ENCODE results near the gene PTPRM. TPM values are rescaled to one million over a fixed set of nuclear protein-coding genes. Genes with fewer than 3 reads are reported as not detected.

The PTPRM gene
- total and polyA plus RNA-seq, 9 donors: 61.7 to 91.5 (median 66.4) TPM

- no peak overlapping the region for H3K4me3 ChIP-seq (ENCODE audit: low read length)
- no peaks in the 10 kb centered on the region for H3K36me3 ChIP-seq (ENCODE audit: control insufficient read depth, insufficient read depth, low read length)
- peak overlapping the region; percentile 84 for H3K27ac ChIP-seq (ENCODE audit: low read length)
- H3K27me3 ChIP-seq (ENCODE audit: control insufficient read depth, insufficient read depth, low read length): peaks cover 3% of the 10 kb centered on the region
- DNase-seq: no peak
- no peaks in the 10 kb centered on the region for H3K9me3 ChIP-seq (replicated peaks; ENCODE audit: control insufficient read depth, low read depth, low read length)
- H3K4me1 ChIP-seq (ENCODE audit: control insufficient read depth, insufficient read depth, low read length): peaks cover 3% of the 10 kb centered on the region
Observed at GRCh38 chr18:7565677-7566076, 1.4 kb upstream of the PTPRM start.

GRCh38 chr18:7566244-7566566 lies 911 bp upstream of the PTPRM start:
- Histone ChIP-seq H3K4me3 (ENCODE audit: low read length) (peak overlapping the region; percentile 52), H3K4me1 (ENCODE audit: control insufficient read depth, insufficient read depth, low read length) (peaks cover 3% of the 10 kb centered on the region), H3K27ac (ENCODE audit: low read length) (peak overlapping the region; percentile 84), H3K27me3 (ENCODE audit: control insufficient read depth, insufficient read depth, low read length) (peaks cover 3% of the 10 kb centered on the region), H3K36me3 (ENCODE audit: control insufficient read depth, insufficient read depth, low read length) (no peaks in the 10 kb centered on the region), H3K9me3 (replicated peaks; ENCODE audit: control insufficient read depth, low read depth, low read length) (no peaks in the 10 kb centered on the region)
- 7% methylated on average over 3 of the region's 4 CpGs for WGBS (ENCODE audit: insufficient coverage)
- peak; percentile 33 for DNase-seq

- Histone ChIP-seq H3K9me3 (replicated peaks; ENCODE audit: control insufficient read depth, low read depth, low read length) (no peaks in the 10 kb centered on the region), H3K4me3 (ENCODE audit: low read length) (peak overlapping the region; percentile 65), H3K27me3 (ENCODE audit: control insufficient read depth, insufficient read depth, low read length) (peaks cover 3% of the 10 kb centered on the region), H3K4me1 (ENCODE audit: control insufficient read depth, insufficient read depth, low read length) (peaks cover 3% of the 10 kb centered on the region), H3K27ac (ENCODE audit: low read length) (peak overlapping the region; percentile 88), H3K36me3 (ENCODE audit: control insufficient read depth, insufficient read depth, low read length) (no peaks in the 10 kb centered on the region)
- under 1% methylated on average over 109 of the region's 109 CpGs for WGBS (ENCODE audit: insufficient coverage)
- peak; percentile 80 for DNase-seq
Observed at GRCh38 chr18:7567474-7568425, 634 bp downstream of the PTPRM start.

- H3K36me3 ChIP-seq (ENCODE audit: control insufficient read depth, insufficient read depth, low read length): no peaks in the 10 kb centered on the region
- H3K9me3 ChIP-seq (replicated peaks; ENCODE audit: control insufficient read depth, low read depth, low read length): no peaks in the 10 kb centered on the region
- peak overlapping the region; percentile 65 for H3K4me3 ChIP-seq (ENCODE audit: low read length)
- H3K4me1 ChIP-seq (ENCODE audit: control insufficient read depth, insufficient read depth, low read length): peaks cover 3% of the 10 kb centered on the region
- DNase-seq: peak; percentile 72
- 0% methylated on average over 32 of the region's 44 CpGs for WGBS (ENCODE audit: insufficient coverage)
- H3K27ac ChIP-seq (ENCODE audit: low read length): no peak overlapping the region
- peaks cover 3% of the 10 kb centered on the region for H3K27me3 ChIP-seq (ENCODE audit: control insufficient read depth, insufficient read depth, low read length)
Observed at GRCh38 chr18:7568426-7568825, 1.3 kb downstream of the PTPRM start.

- 67% methylated on average over 1 of the region's 2 CpGs for WGBS (ENCODE audit: insufficient coverage)
- Histone ChIP-seq H3K27me3 (ENCODE audit: control insufficient read depth, insufficient read depth, low read length) (no peaks in the 10 kb centered on the region), H3K4me1 (ENCODE audit: control insufficient read depth, insufficient read depth, low read length) (no peaks in the 10 kb centered on the region), H3K4me3 (ENCODE audit: low read length) (no peak overlapping the region), H3K36me3 (ENCODE audit: control insufficient read depth, insufficient read depth, low read length) (peaks cover 2% of the 10 kb centered on the region), H3K9me3 (replicated peaks; ENCODE audit: control insufficient read depth, low read depth, low read length) (no peaks in the 10 kb centered on the region), H3K27ac (ENCODE audit: low read length) (no peak overlapping the region)
- no peak for DNase-seq
Observed at GRCh38 chr18:7571626-7572025, 4.5 kb downstream of the PTPRM start.

GRCh38 chr18:7572822-7573221 lies 5.7 kb downstream of the PTPRM start:
- 44% methylated on average over 2 of the region's 2 CpGs for WGBS (ENCODE audit: insufficient coverage)
- DNase-seq: no peak

GRCh38 chr18:7575465-7576028 lies 8.4 kb downstream of the PTPRM start:
- Histone ChIP-seq H3K27ac (ENCODE audit: low read length) (no peak overlapping the region), H3K4me3 (ENCODE audit: low read length) (no peak overlapping the region), H3K27me3 (ENCODE audit: control insufficient read depth, insufficient read depth, low read length) (no peaks in the 10 kb centered on the region), H3K9me3 (replicated peaks; ENCODE audit: control insufficient read depth, low read depth, low read length) (no peaks in the 10 kb centered on the region), H3K36me3 (ENCODE audit: control insufficient read depth, insufficient read depth, low read length) (peaks cover 2% of the 10 kb centered on the region), H3K4me1 (ENCODE audit: control insufficient read depth, insufficient read depth, low read length) (peaks cover 4% of the 10 kb centered on the region)
- no peak for DNase-seq
- WGBS (ENCODE audit: insufficient coverage): 94% methylated on average over 2 of the region's 2 CpGs

More at GRCh38 chr18:7572822-7573221, 5.7 kb downstream of the PTPRM start:
- H3K4me3 ChIP-seq (ENCODE audit: low read length): no peak overlapping the region
- H3K27me3 ChIP-seq (ENCODE audit: control insufficient read depth, insufficient read depth, low read length): no peaks in the 10 kb centered on the region
- no peak overlapping the region for H3K27ac ChIP-seq (ENCODE audit: low read length)
- peaks cover 2% of the 10 kb centered on the region for H3K36me3 ChIP-seq (ENCODE audit: control insufficient read depth, insufficient read depth, low read length)
- H3K9me3 ChIP-seq (replicated peaks; ENCODE audit: control insufficient read depth, low read depth, low read length): no peaks in the 10 kb centered on the region
- peaks cover 2% of the 10 kb centered on the region for H3K4me1 ChIP-seq (ENCODE audit: control insufficient read depth, insufficient read depth, low read length)

GRCh38 chr18:7576077-7576476 lies 9.0 kb downstream of the PTPRM start:
- Histone ChIP-seq H3K27me3 (ENCODE audit: control insufficient read depth, insufficient read depth, low read length) (no peaks in the 10 kb centered on the region), H3K9me3 (replicated peaks; ENCODE audit: control insufficient read depth, low read depth, low read length) (no peaks in the 10 kb centered on the region), H3K4me3 (ENCODE audit: low read length) (no peak overlapping the region), H3K4me1 (ENCODE audit: control insufficient read depth, insufficient read depth, low read length) (peaks cover 4% of the 10 kb centered on the region), H3K27ac (ENCODE audit: low read length) (no peak overlapping the region), H3K36me3 (ENCODE audit: control insufficient read depth, insufficient read depth, low read length) (peaks cover 2% of the 10 kb centered on the region)
- DNase-seq: no peak

GRCh38 chr18:7576685-7577084 lies 9.6 kb downstream of the PTPRM start:
- H3K4me3 ChIP-seq (ENCODE audit: low read length): no peak overlapping the region
- H3K36me3 ChIP-seq (ENCODE audit: control insufficient read depth, insufficient read depth, low read length): peaks cover 2% of the 10 kb centered on the region
- no peaks in the 10 kb centered on the region for H3K9me3 ChIP-seq (replicated peaks; ENCODE audit: control insufficient read depth, low read depth, low read length)
- no peaks in the 10 kb centered on the region for H3K27me3 ChIP-seq (ENCODE audit: control insufficient read depth, insufficient read depth, low read length)
- no peak for DNase-seq
- H3K4me1 ChIP-seq (ENCODE audit: control insufficient read depth, insufficient read depth, low read length): peaks cover 4% of the 10 kb centered on the region
- no peak overlapping the region for H3K27ac ChIP-seq (ENCODE audit: low read length)

GRCh38 chr18:7577706-7578105 lies 10.6 kb downstream of the PTPRM start:
- no peak for DNase-seq
- Histone ChIP-seq H3K4me3 (ENCODE audit: low read length) (no peak overlapping the region), H3K27ac (ENCODE audit: low read length) (no peak overlapping the region), H3K9me3 (replicated peaks; ENCODE audit: control insufficient read depth, low read depth, low read length) (no peaks in the 10 kb centered on the region), H3K27me3 (ENCODE audit: control insufficient read depth, insufficient read depth, low read length) (no peaks in the 10 kb centered on the region), H3K4me1 (ENCODE audit: control insufficient read depth, insufficient read depth, low read length) (peaks cover 4% of the 10 kb centered on the region), H3K36me3 (ENCODE audit: control insufficient read depth, insufficient read depth, low read length) (peaks cover 2% of the 10 kb centered on the region)
- no CpG with 5 or more reads among the region's 1 CpG for WGBS (ENCODE audit: insufficient coverage)

Data from muscle of leg (tissue), 11 donors.